Measurements from ENCODE around the gene ASB1.

The ASB1 gene

DNA sequence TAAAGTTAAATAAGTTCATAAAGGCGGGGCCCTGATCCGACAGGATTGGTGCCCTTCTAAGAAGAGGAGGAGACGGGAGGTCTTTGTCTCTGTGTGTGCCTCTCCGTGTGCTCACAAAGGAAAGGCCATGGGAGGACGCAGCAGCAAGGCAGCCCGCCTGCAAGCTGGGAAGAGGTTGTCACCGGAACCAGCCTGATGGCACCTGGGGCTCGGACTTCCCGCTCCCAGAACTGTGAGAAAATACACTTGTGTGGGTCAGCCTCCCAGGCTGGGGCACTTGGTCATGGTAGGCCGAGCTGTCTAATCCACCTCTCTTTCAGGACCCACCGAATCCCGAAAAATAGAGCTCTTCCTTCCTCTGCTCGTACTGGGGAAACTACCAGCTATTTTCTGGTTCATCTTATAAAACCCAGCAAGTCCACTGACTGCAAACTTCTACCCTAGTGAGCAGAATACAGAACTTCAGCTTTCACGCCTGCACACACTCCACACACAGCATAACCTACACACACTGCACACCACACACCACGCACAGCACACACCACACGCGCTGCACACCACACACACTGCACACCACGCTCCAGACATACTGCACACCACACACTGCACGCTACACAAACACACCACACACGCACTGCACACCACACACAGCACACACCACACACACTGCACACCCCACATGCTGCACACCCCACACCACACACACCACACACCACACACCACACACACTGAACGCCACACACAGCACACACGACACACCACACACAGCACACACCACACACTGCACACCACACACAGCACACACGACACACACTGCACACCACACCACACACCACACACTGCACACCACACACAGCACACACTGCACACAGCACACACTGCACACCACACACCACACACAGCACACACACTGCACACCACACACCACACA lies 58.1 kb downstream of the ASB1 start:
- Histone ChIP-seq H3K36me3 (ENCODE audit: control insufficient read depth, insufficient read depth, low read length) (no peaks in the 10 kb centered on the region), H3K27me3 (replicated peaks; ENCODE audit: control insufficient read depth, insufficient read depth, low read length) (no peaks in the 10 kb centered on the region), H3K4me3 (replicated peaks; ENCODE audit: low read depth, low read length) (no peak overlapping the region)
- TF ChIP-seq, protein P1, sequence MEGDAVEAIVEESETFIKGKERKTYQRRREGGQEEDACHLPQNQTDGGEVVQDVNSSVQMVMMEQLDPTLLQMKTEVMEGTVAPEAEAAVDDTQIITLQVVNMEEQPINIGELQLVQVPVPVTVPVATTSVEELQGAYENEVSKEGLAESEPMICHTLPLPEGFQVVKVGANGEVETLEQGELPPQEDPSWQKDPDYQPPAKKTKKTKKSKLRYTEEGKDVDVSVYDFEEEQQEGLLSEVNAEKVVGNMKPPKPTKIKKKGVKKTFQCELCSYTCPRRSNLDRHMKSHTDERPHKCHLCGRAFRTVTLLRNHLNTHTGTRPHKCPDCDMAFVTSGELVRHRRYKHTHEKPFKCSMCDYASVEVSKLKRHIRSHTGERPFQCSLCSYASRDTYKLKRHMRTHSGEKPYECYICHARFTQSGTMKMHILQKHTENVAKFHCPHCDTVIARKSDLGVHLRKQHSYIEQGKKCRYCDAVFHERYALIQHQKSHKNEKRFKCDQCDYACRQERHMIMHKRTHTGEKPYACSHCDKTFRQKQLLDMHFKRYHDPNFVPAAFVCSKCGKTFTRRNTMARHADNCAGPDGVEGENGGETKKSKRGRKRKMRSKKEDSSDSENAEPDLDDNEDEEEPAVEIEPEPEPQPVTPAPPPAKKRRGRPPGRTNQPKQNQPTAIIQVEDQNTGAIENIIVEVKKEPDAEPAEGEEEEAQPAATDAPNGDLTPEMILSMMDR (IDR thresholded peaks at IDR 0.05; ENCODE audit: insufficient read depth, low read length, poor library complexity, severe bottlenecking) = no peak
- no peak for DNase-seq (ENCODE audit: extremely low read depth, insufficient read length)

- TF ChIP-seq, protein P1 (IDR thresholded peaks at IDR 0.05; ENCODE audit: insufficient read depth, low read length, poor library complexity, severe bottlenecking) = no peak
- Histone ChIP-seq H3K4me3 (replicated peaks; ENCODE audit: low read depth, low read length) (no peak overlapping the region), H3K36me3 (ENCODE audit: control insufficient read depth, insufficient read depth, low read length) (no peaks in the 10 kb centered on the region), H3K27me3 (replicated peaks; ENCODE audit: control insufficient read depth, insufficient read depth, low read length) (no peaks in the 10 kb centered on the region)
- DNase-seq (ENCODE audit: extremely low read depth, insufficient read length) = no peak
Measured at GRCh38 chr2:238486123-238486848, 59.6 kb downstream of the ASB1 start.

- no peak for DNase-seq (ENCODE audit: extremely low read depth, insufficient read length)
- Histone ChIP-seq H3K36me3 (ENCODE audit: control insufficient read depth, insufficient read depth, low read length) (no peaks in the 10 kb centered on the region), H3K4me3 (replicated peaks; ENCODE audit: low read depth, low read length) (no peak overlapping the region), H3K27me3 (replicated peaks; ENCODE audit: control insufficient read depth, insufficient read depth, low read length) (no peaks in the 10 kb centered on the region)
- TF ChIP-seq, protein P1 (IDR thresholded peaks at IDR 0.05; ENCODE audit: insufficient read depth, low read length, poor library complexity, severe bottlenecking) = no peak
Measured at GRCh38 chr2:238487134-238487533, 60.4 kb downstream of the ASB1 start.

DNA sequence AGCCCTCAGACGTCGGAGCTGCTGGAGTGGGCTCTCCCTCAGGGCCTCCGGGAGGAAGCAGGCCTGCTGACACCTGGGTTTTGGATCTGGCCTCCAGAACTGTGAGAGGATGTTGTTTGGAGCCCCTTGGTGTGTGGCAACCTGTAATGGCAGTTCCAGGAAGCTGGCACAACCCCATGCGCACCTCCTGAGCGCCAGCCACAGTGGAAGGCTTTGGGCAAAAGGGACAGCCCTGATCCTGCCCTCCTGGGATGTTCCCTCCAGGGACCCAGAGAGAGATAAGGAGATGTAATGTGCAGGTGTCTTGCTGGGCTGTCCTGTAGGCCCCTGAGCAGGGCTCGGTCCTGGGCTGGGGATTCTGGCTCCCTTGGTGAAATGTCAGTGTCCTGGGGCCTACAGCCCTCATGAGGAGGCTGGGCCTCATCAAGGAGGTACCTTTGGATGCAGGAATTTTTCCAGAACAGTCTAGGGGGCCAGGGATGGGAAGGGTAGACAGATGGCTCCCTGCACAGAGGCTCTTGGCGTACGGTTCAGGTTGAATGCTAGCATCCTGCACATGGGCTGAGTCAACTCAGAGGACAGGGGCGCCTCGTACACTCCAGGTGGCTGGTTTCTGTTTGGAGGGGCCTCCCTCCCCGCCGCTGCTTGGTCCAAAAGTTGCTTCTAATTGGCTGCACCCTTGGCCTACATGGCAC lies 61.1 kb downstream of the ASB1 start:
- no peak overlapping the region for H3K4me3 ChIP-seq (replicated peaks; ENCODE audit: low read depth, low read length)
- DNase-seq (ENCODE audit: extremely low read depth, insufficient read length) = no peak
- TF ChIP-seq, protein P1 (IDR thresholded peaks at IDR 0.05; ENCODE audit: insufficient read depth, low read length, poor library complexity, severe bottlenecking) = no peak
- no peaks in the 10 kb centered on the region for H3K27me3 ChIP-seq (replicated peaks; ENCODE audit: control insufficient read depth, insufficient read depth, low read length)
- no peaks in the 10 kb centered on the region for H3K36me3 ChIP-seq (ENCODE audit: control insufficient read depth, insufficient read depth, low read length)

GRCh38 chr2:238488347-238488826 lies 61.7 kb downstream of the ASB1 start:
- H3K4me3 ChIP-seq (replicated peaks; ENCODE audit: low read depth, low read length) = no peak overlapping the region
- no peaks in the 10 kb centered on the region for H3K36me3 ChIP-seq (ENCODE audit: control insufficient read depth, insufficient read depth, low read length)
- TF ChIP-seq, protein P1 (IDR thresholded peaks at IDR 0.05; ENCODE audit: insufficient read depth, low read length, poor library complexity, severe bottlenecking) = no peak
- DNase-seq (ENCODE audit: extremely low read depth, insufficient read length) = no peak
- H3K27me3 ChIP-seq (replicated peaks; ENCODE audit: control insufficient read depth, insufficient read depth, low read length) = no peaks in the 10 kb centered on the region
